ENCODE data around the gene HELZ. TPM values are rescaled to one million over a fixed set of nuclear protein-coding genes. Genes with fewer than 3 reads are reported as not detected.

HELZ gene
- total RNA-seq, 1 experiment from 2014 or later: 40.5 TPM

GRCh38 chr17:67161573-67161972 is 83.4 kb downstream of the HELZ start:
- POLR2A ChIA-PET: no interaction called here
- Histone ChIP-seq H3K27ac (ENCODE audit: low read depth, low read length) (no peak overlapping the region), H3K36me3 (ENCODE audit: control insufficient read depth in 1 of 2, insufficient read depth in 2 of 2, low read length in 2 of 2) (peaks cover 4 to 19% of the 10 kb centered on the region in 2 experiments; a peak in 3 of 4 replicates), H3K9me2 (ENCODE audit: insufficient read depth) (no peaks in the 10 kb centered on the region), H3K27me3 (ENCODE audit: insufficient read depth, low read length) (no peaks in the 10 kb centered on the region), H3K79me2 (ENCODE audit: insufficient read depth, low read length) (no peaks in the 10 kb centered on the region), H3K4me3 (replicated peaks in 1 of 2; ENCODE audit: low read depth in 1 of 2, low read length in 2 of 2) (no peak overlapping the region), H3K4me1 (ENCODE audit: control insufficient read depth in 1 of 2, insufficient read depth in 2 of 2, low read length in 2 of 2) (no peaks in the 10 kb centered on the region), H3K9ac (ENCODE audit: low read length) (no peak overlapping the region), H3K9me3 (ENCODE audit: control insufficient read depth in 1 of 2, insufficient read depth in 1 of 2, low read depth in 1 of 2, low read length in 2 of 2) (no peaks in the 10 kb centered on the region), H4K20me1 (ENCODE audit: insufficient read depth) (no peaks in the 10 kb centered on the region), H2AFZ (ENCODE audit: low read depth, low read length, poor library complexity, severe bottlenecking) (no peak overlapping the region), H3K4me2 (ENCODE audit: low read length) (no peak overlapping the region)
- BruUV-seq (replicated peaks): no TSS peak
- RAD21 ChIA-PET (ENCODE audit: low non-redundant PET in 1 of 2, low total read pairs in 2 of 2, uncharacterized antibody in 2 of 2, unreplicated experiment in 2 of 2): no interaction called here
- CTCF ChIA-PET: no interaction called here
- DNase-seq (ENCODE audit: low read depth, low spot score): no peak
- intact Hi-C loops (cut with micrococcal nuclease): no loop called here
- no peak for ATAC-seq
- TF ChIP-seq ELF1 (IDR thresholded peaks at IDR 0.05; ENCODE audit: borderline replicate concordance, low read depth): no peak
- TF ChIP-seq RAD21 (IDR thresholded peaks at IDR 0.05; ENCODE audit: low read depth): no peak
- TF ChIP-seq EGR1 (IDR thresholded peaks at IDR 0.05; ENCODE audit: low read depth): no peak
- no peak for TF ChIP-seq ATF3 (IDR thresholded peaks at IDR 0.05)
- no peak for TF ChIP-seq ZFX (IDR thresholded peaks at IDR 0.05)
- TF ChIP-seq SP1 (IDR thresholded peaks at IDR 0.05; ENCODE audit: low read depth): no peak
- TF ChIP-seq SRF (IDR thresholded peaks at IDR 0.05; ENCODE audit: low read depth): no peak
- no peak for TF ChIP-seq JUND (IDR thresholded peaks at IDR 0.05)
- no peak for TF ChIP-seq TCF7L2 (IDR thresholded peaks at IDR 0.05; ENCODE audit: borderline replicate concordance, extremely low read depth, insufficient read depth, insufficient read length)
- TF ChIP-seq POLR2A (IDR thresholded peaks at IDR 0.05; ENCODE audit: borderline replicate concordance, extremely low read depth, insufficient read depth, insufficient read length): no peak
- TF ChIP-seq, protein P1, sequence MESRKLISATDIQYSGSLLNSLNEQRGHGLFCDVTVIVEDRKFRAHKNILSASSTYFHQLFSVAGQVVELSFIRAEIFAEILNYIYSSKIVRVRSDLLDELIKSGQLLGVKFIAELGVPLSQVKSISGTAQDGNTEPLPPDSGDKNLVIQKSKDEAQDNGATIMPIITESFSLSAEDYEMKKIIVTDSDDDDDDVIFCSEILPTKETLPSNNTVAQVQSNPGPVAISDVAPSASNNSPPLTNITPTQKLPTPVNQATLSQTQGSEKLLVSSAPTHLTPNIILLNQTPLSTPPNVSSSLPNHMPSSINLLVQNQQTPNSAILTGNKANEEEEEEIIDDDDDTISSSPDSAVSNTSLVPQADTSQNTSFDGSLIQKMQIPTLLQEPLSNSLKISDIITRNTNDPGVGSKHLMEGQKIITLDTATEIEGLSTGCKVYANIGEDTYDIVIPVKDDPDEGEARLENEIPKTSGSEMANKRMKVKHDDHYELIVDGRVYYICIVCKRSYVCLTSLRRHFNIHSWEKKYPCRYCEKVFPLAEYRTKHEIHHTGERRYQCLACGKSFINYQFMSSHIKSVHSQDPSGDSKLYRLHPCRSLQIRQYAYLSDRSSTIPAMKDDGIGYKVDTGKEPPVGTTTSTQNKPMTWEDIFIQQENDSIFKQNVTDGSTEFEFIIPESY (IDR thresholded peaks at IDR 0.05; ENCODE audit: extremely low read depth, insufficient replicate concordance, low read length): no peak
- TF ChIP-seq, protein P2, sequence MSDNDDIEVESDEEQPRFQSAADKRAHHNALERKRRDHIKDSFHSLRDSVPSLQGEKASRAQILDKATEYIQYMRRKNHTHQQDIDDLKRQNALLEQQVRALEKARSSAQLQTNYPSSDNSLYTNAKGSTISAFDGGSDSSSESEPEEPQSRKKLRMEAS (IDR thresholded peaks at IDR 0.05): no peak
- TF ChIP-seq EZH2 (IDR thresholded peaks at IDR 0.05): no peak
- TF ChIP-seq CEBPB (IDR thresholded peaks at IDR 0.05; ENCODE audit: low read depth): no peak
- TF ChIP-seq ZNF274 (IDR thresholded peaks at IDR 0.05; ENCODE audit: low read depth, low read length): no peak
- TF ChIP-seq SIN3A (IDR thresholded peaks at IDR 0.05; ENCODE audit: low read depth): no peak
- no peak for TF ChIP-seq CBX3 (IDR thresholded peaks at IDR 0.05; ENCODE audit: low read depth)
- no peak for TF ChIP-seq YY1 (IDR thresholded peaks at IDR 0.05; ENCODE audit: extremely low read depth, insufficient replicate concordance, low read depth, low read length)
- TF ChIP-seq REST (IDR thresholded peaks at IDR 0.05; ENCODE audit: low read depth): no peak
- no peak for TF ChIP-seq EZH2phosphoT487 (IDR thresholded peaks at IDR 0.05; ENCODE audit: borderline replicate concordance)
